Thyroid gland (tissue), 4 donors: ENCODE data around the gene FAM3B. TPM values are rescaled to one million over a fixed set of nuclear protein-coding genes. Genes with fewer than 3 reads are reported as not detected.
A peak's percentile ranks its signal among the peaks of the same experiment; 100 is the strongest.

ENCODE experiments used
- DNase-seq, 2 donors: peaks; one replicate each; pipeline ENCODE4 v3.0.0-alpha.2; 2019
- H3K27ac ChIP-seq, 3 donors: fragments of 200-600 bp; sonication (generic); 1 replicate in 2 of 3; 2 replicates in 1 of 3; pipeline ENCODE4 v1.5.1; 2016 to 2019; ENCODE audit warnings: mild to moderate bottlenecking in 1 of 3, moderate library complexity in 1 of 3
- H3K27me3 ChIP-seq: fragments of 200-600 bp; sonication (generic); one replicate; pipeline ENCODE4 v1.5.1; 2019
- H3K36me3 ChIP-seq, 2 donors: fragments of 200-600 bp; sonication (generic); one replicate each; pipeline ENCODE4 v1.5.1; 2016 to 2019
- H3K4me1 ChIP-seq, 2 donors: fragments of 200-600 bp; sonication (generic); one replicate each; pipeline ENCODE4 v1.5.1; 2017 to 2019
- H3K4me3 ChIP-seq, 3 donors: fragments of 200-600 bp; sonication (generic); replicated peaks in 1 of 3; 1 replicate in 2 of 3; 2 replicates in 1 of 3; pipeline ENCODE4 v1.5.1; 2016; ENCODE audit warnings: mild to moderate bottlenecking in 1 of 3
- H3K9me3 ChIP-seq: fragments of 200-600 bp; sonication (generic); one replicate; pipeline ENCODE4 v1.5.1; 2017
- POLR2A ChIP-seq, 2 donors: fragments of 450-650 bp; IDR thresholded peaks; one replicate each; pipeline ENCODE4 v1.6.1; 2017; ENCODE audit warnings: antibody characterized with exemption in 2 of 2, mild to moderate bottlenecking in 2 of 2, moderate library complexity in 1 of 2
- WGBS, 2 donors: methylation state at CpG; one replicate each; pipeline ENCODE4 v1.1.5; 2017; 5-methylcytosine and 5-hydroxymethylcytosine counted together
- intact Hi-C: fragments of 100-400 bp; cut with DNase I; formaldehyde crosslinking; loops from one replicate; pipeline ENCODE4 v1.15.1; 2023
- total RNA-seq, 4 donors: library from RNA; depleted of rRNA; stranded (reverse); fragments of >200 nt; gene quantifications; one replicate each; pipeline ENCODE4 v1.2.3, GENCODE V29; 2016
- TF ChIP-seq, protein P1 (sequence below), 6 experiments: fragments of 200-600 bp in 3 of 6; fragments of 450-650 bp in 3 of 6; sonication (generic) in 3 of 6; IDR thresholded peaks; one replicate each; pipeline ENCODE4 v1.5.1; 2016 to 2019; ENCODE audit warnings: antibody characterized with exemption in 6 of 6, mild to moderate bottlenecking in 2 of 6, inconsistent platforms in 1 of 6, moderate library complexity in 1 of 6

The FAM3B gene
- total RNA-seq, 4 donors from 2014 or later, result 2.4 to 9.9 (median 5.1) TPM

GRCh38 chr21:41365377-41366107, 48.9 kb downstream of the FAM3B start:
- no peaks in the 10 kb centered on the region for H3K36me3 ChIP-seq
- no peaks in the 10 kb centered on the region for H3K9me3 ChIP-seq
- H3K27me3 ChIP-seq, result no peaks in the 10 kb centered on the region
- intact Hi-C loops, result no loop called here
- H3K4me1 ChIP-seq, result peaks cover 7 to 9% of the 10 kb centered on the region in 2 donors
- no peak for DNase-seq
- 94 to 96% methylated on average over 15 of the region's 15 CpGs for WGBS, 2 donors
- TF ChIP-seq, protein P1, sequence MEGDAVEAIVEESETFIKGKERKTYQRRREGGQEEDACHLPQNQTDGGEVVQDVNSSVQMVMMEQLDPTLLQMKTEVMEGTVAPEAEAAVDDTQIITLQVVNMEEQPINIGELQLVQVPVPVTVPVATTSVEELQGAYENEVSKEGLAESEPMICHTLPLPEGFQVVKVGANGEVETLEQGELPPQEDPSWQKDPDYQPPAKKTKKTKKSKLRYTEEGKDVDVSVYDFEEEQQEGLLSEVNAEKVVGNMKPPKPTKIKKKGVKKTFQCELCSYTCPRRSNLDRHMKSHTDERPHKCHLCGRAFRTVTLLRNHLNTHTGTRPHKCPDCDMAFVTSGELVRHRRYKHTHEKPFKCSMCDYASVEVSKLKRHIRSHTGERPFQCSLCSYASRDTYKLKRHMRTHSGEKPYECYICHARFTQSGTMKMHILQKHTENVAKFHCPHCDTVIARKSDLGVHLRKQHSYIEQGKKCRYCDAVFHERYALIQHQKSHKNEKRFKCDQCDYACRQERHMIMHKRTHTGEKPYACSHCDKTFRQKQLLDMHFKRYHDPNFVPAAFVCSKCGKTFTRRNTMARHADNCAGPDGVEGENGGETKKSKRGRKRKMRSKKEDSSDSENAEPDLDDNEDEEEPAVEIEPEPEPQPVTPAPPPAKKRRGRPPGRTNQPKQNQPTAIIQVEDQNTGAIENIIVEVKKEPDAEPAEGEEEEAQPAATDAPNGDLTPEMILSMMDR (IDR thresholded peaks at IDR 0.05), result no peak
- TF ChIP-seq POLR2A (IDR thresholded peaks at IDR 0.05), result no peak
- H3K4me3 ChIP-seq, result no peak overlapping the region
- no peak overlapping the region for H3K27ac ChIP-seq

GRCh38 chr21:41366522-41367151, 50.0 kb downstream of the FAM3B start:
- Histone ChIP-seq H3K27me3 (no peaks in the 10 kb centered on the region), H3K36me3 (no peaks in the 10 kb centered on the region), H3K4me3 (no peak overlapping the region), H3K27ac (no peak overlapping the region), H3K4me1 (peaks cover 7 to 14% of the 10 kb centered on the region in 2 donors), H3K9me3 (no peaks in the 10 kb centered on the region)
- WGBS, 2 donors, result 81 to 82% methylated on average over 12 of the region's 12 CpGs
- intact Hi-C loops, result no loop called here
- TF ChIP-seq POLR2A (IDR thresholded peaks at IDR 0.05), result no peak
- TF ChIP-seq, protein P1 (IDR thresholded peaks at IDR 0.05), result no peak
- no peak for DNase-seq

DNA sequence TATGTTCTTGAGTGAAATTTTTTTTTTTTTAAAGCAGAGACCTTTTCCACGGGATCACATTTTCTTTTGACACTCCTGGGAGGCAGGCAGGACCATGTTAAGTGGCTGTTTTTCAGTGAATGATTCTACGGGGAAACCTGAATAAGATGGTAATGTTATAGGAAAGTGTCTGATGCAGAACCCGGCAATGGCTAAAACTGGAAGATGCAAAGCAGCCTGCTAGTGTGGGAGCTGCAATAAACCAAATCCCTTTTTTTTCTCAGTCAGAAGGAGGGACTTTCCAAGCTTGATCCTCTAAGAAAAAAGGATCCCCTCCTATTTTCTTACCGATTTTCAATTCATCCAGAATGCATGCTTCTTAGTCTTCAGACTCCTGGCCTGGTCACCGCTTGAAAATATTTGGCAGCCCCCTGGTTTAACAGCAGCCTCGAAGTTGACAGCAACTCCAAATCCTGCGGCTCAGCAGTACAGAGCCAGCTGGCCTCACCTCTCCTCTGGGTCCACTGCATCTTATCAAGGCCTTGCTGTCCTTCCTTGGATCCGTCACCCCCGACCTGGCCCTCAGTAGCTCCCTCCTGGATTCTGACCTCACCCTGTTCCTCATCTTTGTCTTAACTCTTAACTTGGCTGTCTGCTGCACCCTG, 50.8 kb downstream of the FAM3B start:
- H3K27ac ChIP-seq, result no peak overlapping the region
- 75 to 76% methylated on average over 9 of the region's 9 CpGs for WGBS, 2 donors
- no peak for DNase-seq
- TF ChIP-seq, protein P1 (IDR thresholded peaks at IDR 0.05), result no peak
- TF ChIP-seq POLR2A (IDR thresholded peaks at IDR 0.05), result no peak
- peaks cover 7 to 14% of the 10 kb centered on the region in 2 donors for H3K4me1 ChIP-seq
- no peaks in the 10 kb centered on the region for H3K36me3 ChIP-seq
- H3K9me3 ChIP-seq, result no peaks in the 10 kb centered on the region
- H3K27me3 ChIP-seq, result no peaks in the 10 kb centered on the region
- intact Hi-C loops, result no loop called here
- no peak overlapping the region for H3K4me3 ChIP-seq

DNA sequence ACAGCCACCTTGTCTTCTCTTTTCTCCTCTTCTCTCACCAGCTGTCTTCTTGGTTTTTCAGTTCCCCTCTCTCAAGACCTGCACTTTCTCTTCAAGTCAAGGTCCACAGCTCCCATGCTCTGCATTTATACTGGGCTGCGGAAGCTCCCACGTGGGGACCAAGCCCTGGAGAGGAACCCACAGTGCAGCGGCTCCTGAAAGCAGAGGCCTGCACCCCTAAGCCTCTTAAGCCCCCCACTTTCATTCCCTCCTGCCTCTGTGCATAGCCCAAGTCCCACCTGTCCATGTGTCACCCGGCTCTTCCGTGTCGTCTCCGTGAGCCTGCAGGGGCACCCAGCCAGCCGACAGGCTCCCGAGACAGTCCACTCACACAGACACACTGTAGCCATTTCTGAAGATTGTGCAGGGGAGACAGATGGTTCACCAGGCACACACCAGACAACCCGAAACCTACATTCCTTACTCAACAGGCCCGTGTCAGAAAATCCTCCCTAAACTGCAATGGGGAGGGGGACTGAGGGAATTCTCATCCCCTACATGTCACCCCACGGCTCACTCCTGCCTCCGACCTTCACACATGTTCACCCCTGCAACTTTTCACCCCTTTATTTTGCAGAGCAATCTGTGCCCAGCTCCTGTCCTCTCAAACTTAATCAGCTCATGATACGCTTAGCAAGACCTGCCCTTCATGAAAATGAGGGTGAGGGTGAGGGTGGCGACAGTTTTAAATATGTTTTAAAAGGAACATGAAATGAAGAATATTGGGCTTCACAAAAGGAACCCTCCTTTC, 51.5 kb downstream of the FAM3B start:
- H3K4me3 ChIP-seq, result no peak overlapping the region
- TF ChIP-seq, protein P1 (IDR thresholded peaks at IDR 0.05), result no peak
- no peak for TF ChIP-seq POLR2A (IDR thresholded peaks at IDR 0.05)
- DNase-seq, result no peak
- intact Hi-C loops, result no loop called here
- no peaks in the 10 kb centered on the region for H3K27me3 ChIP-seq
- peaks cover 7 to 14% of the 10 kb centered on the region in 2 donors for H3K4me1 ChIP-seq
- no peaks in the 10 kb centered on the region for H3K9me3 ChIP-seq
- 89 to 94% methylated on average over 15 of the region's 15 CpGs for WGBS, 2 donors
- H3K27ac ChIP-seq, result peak overlapping the region in 1 of 3 donors; percentile 30
- no peaks in the 10 kb centered on the region for H3K36me3 ChIP-seq
